NCI-H2196 (cell line): ENCODE results near the gene IL13RA1.
A peak's percentile ranks its signal among the peaks of the same experiment; 100 is the strongest.
"Not testable (repeated sequence)": the region's sequence is repeated elsewhere in the genome, so short reads cannot be mapped to it uniquely, and the experiment has no call there.

ENCODE experiments used
- DNase-seq: peaks from one replicate; lab custom pipeline; 2025; ENCODE audit not compliant: unreplicated experiment; lab: John Stamatoyannopoulos, UW

The IL13RA1 gene

DNA sequence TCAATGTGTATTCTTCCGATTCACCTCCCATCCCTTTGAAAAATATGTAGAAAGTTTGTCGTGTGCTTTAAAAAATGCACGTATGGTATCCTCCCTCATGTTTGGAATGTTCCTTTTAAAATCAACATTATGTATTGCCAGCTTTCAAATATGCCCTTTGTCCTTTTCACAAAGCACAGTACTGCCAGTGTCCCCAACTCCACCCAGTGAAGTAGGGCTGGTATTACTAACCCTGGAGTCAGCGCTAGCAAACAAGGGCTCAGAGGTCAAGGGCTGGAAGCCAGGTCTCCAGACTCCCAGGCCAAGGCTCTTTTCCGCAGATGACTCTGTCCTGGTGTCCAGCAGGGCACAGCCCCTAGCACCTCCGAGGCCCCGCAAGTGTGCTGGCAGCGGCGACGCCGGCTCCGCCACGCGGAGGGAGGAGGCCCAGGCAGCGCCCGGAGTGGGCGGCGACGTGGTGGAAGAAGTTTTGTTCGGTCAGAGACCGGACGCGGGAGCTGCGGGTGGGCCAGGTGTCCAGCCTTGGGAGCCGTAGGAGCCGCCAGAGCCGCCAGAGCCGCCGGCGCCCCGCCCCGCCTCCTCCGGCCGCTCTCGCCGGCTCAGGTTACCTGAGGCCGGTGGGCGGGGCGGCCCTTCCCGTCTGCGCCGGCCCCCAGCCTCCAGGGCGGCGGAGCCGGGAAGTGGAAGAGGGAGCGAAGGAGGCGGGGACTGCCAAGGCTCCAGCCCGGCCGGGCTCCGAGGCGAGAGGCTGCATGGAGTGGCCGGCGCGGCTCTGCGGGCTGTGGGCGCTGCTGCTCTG is at the start of gene IL13RA1:
IL13RA1 (plus strand) TSS at position 720 of the 799 bp plus-strand sequence; CDS start at position 753, 33 bp downstream.
- DNase-seq: peak; percentile 85

- no peak for DNase-seq
Observed at GRCh38 chrX:118679290-118679689, 48.1 kb upstream of the IL13RA1 start.

GRCh38 chrX:118682258-118683014 is 45.0 kb upstream of the IL13RA1 start:
- DNase-seq: peak; percentile 0

- DNase-seq: no peak
Observed at GRCh38 chrX:118685393-118685792, 42.0 kb upstream of the IL13RA1 start.

DNA sequence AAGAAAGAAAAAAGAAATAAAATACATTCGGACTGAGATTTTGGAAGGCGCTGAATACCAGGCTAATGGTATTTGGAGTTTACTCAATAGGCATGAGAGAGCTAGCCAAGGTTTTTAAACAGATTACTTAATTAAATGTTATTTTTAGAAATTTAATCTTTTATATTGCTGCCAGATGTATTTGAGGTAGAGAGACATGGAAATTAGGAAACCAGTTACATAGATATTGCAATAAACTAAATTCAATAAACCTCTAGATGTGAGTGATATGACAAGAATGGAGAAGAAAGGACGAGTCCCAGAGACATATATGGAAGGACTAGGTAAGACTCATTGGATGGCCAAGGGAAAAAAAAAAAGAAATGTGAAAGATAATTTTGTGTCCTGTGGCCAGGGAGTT is 38.5 kb upstream of the IL13RA1 start:
- no peak for DNase-seq

- no peak for DNase-seq
Observed at GRCh38 chrX:118693843-118694242, 33.6 kb upstream of the IL13RA1 start.

GRCh38 chrX:118694638-118695037 is 32.8 kb upstream of the IL13RA1 start:
- no peak for DNase-seq

GRCh38 chrX:118698516-118699170 is 28.8 kb upstream of the IL13RA1 start:
- no peak for DNase-seq

DNA sequence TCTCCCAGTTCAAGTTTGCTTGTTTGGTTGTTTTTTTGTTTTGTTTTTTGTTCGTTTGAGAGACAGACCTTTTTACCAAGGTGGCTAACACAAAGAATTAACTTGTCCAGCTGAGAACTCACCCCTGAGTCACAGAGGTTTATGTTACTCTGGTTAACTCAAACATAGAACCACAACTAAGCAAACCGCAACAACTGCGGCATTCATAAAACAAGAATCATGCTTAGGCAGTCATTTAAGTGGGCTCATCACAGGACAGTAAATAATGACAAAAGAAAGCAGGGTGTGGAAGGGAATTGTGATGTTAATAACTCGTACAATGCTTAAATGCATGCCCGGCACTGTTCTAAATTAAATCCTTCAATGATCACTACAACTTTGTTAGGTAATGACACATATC is 24.7 kb upstream of the IL13RA1 start:
- DNase-seq: no peak

- no peak for DNase-seq
Observed at GRCh38 chrX:118706681-118707080, 20.7 kb upstream of the IL13RA1 start.

DNA sequence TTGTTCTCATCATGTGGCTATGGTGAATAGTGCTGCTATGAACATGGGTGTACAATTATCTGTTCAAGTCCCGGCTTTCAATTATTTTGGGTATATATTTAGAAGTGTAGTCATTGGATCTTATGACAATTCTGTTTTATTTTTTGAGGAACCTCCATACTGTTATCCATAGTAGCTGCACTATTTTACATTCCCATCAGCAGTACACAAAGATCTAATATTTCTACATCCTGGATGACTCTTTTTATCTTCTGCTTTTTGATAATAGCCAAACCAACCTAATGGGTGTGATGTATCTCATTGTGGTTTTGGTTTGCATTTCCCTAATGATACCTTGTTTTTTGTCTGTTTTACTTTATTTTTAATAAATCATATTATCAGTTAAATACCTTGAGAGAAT is 12.9 kb upstream of the IL13RA1 start:
- DNase-seq: no peak

- not testable (repeated sequence) for DNase-seq
Observed at GRCh38 chrX:118715917-118716316, 11.5 kb upstream of the IL13RA1 start.

DNA sequence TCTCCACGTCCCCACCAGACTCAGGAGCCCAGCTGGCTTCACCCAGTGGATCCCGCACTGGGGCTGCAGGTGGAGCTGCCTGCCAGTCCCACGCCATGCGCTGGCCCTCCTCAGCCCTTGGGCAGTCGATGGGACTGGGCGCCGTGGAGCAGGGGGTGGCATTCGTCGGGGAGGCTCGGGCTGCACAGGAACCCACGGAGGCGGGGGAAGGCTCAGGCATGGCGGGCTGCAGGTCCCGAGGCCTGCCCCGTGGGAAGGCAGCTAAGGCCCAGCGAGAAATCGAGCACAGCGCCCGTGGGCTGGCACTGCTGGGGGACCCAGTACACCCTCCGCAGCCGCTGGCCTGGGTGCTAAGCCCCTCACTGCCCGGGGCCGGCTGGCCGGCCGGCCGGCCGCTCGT is 10.6 kb upstream of the IL13RA1 start:
- not testable (repeated sequence) for DNase-seq

DNA sequence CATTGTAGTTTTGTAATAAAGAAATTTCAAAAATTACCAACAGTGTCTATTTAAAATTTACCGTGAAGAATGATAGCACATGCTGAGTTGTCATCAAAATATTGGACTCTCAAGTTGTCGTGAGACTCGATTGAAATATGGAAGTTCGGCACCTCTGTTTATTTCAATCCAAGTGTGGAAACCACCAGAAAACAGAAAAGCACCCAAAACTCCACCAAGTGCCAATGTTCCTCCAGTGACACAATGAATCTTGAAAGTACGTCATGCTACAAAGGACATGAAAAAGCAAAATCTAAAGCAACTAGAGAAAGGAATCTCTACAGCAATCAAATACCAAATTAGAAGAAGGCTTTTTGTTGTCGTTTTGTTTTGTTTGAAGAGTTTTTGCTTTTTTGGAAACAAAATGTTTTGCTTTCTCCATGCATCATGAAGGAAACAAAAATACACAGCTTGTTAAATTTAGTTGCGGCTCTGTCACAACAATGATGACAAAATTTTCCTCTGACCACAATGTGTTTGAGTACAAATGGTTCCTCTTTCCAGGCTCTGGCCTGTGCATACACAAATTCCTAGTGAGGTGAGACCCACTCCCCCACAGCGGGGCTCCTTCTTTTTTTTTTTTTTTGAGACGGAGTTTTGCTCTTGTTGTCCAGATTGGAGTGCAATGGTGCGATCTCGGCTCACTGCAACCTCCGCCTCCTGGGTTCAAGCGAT is 9.6 kb upstream of the IL13RA1 start:
- no peak for DNase-seq

DNA sequence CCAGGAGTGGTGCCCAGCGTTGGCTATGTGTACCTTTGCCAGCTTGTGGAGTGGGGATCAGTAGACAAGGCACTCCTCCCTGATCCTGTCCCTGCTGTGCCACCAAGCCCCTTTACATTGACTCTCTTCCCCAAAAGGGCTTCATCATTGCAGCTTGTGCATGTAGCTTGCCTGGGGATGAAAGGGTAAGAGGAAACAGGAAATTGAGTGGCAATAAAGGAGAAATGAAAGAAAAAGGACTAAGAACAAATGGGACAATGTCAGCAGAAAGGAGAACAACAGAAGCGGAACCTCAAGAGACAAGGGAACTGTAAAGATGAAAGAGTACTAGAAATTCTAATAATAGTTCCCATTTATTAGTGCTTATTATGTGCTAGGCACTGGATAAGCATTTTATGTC is 8.7 kb upstream of the IL13RA1 start:
- no peak for DNase-seq

GRCh38 chrX:118720058-118720707 is 7.2 kb upstream of the IL13RA1 start:
- DNase-seq: no peak

- DNase-seq: no peak
Observed at GRCh38 chrX:118723376-118723775, 4.0 kb upstream of the IL13RA1 start.

DNA sequence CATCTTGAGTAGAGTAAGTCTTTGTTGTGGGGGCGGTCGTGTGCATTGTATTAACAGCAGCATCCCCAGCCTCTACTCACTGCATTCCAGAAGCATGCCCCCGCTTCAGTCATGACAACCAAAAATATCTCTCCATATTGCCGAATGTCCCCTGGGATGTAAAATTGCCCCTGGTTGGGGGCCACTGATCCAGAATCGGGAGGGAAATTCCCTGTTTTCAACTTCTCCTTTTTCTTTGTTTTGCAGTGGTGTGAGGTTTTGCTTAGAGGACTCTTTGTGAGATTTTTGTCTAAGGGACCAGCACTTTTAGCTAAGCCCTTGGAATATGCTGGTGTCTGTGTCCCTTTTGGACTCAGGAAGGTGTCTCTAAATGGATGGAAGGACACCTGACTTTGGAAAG is 3.0 kb upstream of the IL13RA1 start:
- no peak for DNase-seq

GRCh38 chrX:118724775-118725174 is 2.6 kb upstream of the IL13RA1 start:
- no peak for DNase-seq

DNA sequence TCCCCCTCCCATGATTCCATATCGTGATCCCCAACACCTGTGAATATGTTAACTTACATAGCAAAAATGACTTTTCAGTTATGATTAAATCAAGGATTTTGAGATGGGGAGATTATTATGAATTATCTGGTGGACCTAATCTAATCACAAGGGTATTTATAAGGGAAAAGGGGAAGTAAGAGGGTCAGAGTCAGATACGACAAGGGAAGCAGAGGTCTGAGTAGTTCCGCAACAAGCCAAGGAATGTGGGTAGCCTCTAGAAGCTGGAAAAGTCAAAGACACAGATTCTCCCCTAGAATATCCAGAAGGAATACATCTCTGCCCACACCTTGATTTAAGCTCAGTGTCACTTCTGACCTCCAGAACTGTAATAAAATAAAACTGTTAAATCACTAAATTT is 1.0 kb upstream of the IL13RA1 start:
- no peak for DNase-seq
